Measurements from ENCODE around the gene STPG1.

DNA sequence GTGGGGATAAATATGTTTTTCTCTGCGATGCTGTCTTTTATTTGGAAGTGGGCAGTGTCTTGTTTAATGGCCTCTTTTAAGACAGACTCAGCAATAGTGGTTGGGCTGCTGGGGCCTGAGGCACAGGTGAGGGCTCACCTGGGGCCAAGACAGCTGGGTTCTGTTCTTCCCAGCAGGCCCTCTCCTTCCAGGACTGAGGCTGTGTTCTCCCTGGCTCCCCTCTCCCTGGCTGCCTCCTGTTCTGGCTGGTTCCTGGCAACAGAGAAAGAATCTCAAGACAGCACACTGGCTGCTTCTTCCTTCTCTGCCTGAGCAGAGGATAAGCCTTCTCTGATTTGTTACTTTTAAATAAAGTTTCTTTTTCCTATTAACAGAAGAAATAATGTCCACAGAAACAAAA, 101.8 kb downstream of the STPG1 start:
- TF ChIP-seq CTCF (IDR thresholded peaks at IDR 0.05) (no peak), POLR2A (IDR thresholded peaks at IDR 0.05) (no peak)
